Measurements from ENCODE around the gene MRPL43.

MRPL43 gene

GRCh38 chr10:100972904-100973535 lies 14.3 kb downstream of the MRPL43 start:
- TF ChIP-seq ISL1 (CRISPR knock-in tag; IDR thresholded peaks at IDR 0.05) (no peak), TCF4 (CRISPR knock-in tag; IDR thresholded peaks at IDR 0.05; ENCODE audit: borderline replicate concordance) (no peak), ZFP3 (CRISPR knock-in tag; IDR thresholded peaks at IDR 0.05) (no peak), SNAI2 (CRISPR knock-in tag; IDR thresholded peaks at IDR 0.05) (no peak), BACH2 (CRISPR knock-in tag; IDR thresholded peaks at IDR 0.05; ENCODE audit: borderline replicate concordance) (no peak), ZNF70 (CRISPR knock-in tag; IDR thresholded peaks at IDR 0.05) (no peak), PATZ1 (CRISPR knock-in tag; IDR thresholded peaks at IDR 0.05; ENCODE audit: borderline replicate concordance) (no peak), CSDC2 (CRISPR knock-in tag; IDR thresholded peaks at IDR 0.05) (no peak), RARB (CRISPR knock-in tag; IDR thresholded peaks at IDR 0.05) (no peak), PPARA (CRISPR knock-in tag; IDR thresholded peaks at IDR 0.05; ENCODE audit: borderline replicate concordance) (no peak), ESRRG (CRISPR knock-in tag; IDR thresholded peaks at IDR 0.05) (no peak), TSHZ2 (CRISPR knock-in tag; IDR thresholded peaks at IDR 0.05) (no peak), CREB5 (CRISPR knock-in tag; IDR thresholded peaks at IDR 0.05; ENCODE audit: low read depth) (no peak), ZNF565 (CRISPR knock-in tag; conservative IDR thresholded peaks at IDR 0.05; ENCODE audit: low read depth) (no peak), GLIS3 (CRISPR knock-in tag; IDR thresholded peaks at IDR 0.05) (no peak), CSRNP3 (CRISPR knock-in tag; IDR thresholded peaks at IDR 0.05) (no peak), ZNF8 (CRISPR knock-in tag; IDR thresholded peaks at IDR 0.05) (no peak), POU6F1 (CRISPR knock-in tag; IDR thresholded peaks at IDR 0.05; ENCODE audit: borderline replicate concordance, low read depth) (no peak), ARNTL (CRISPR knock-in tag; IDR thresholded peaks at IDR 0.05; ENCODE audit: borderline replicate concordance, low read depth) (no peak)
- no peak for ATAC-seq

- ATAC-seq = no peak
Observed at GRCh38 chr10:100972115-100972903, 15.0 kb downstream of the MRPL43 start.

More at GRCh38 chr10:100972115-100972903, 15.0 kb downstream of the MRPL43 start:
- TF ChIP-seq RARB (CRISPR knock-in tag; IDR thresholded peaks at IDR 0.05) = no peak
- no peak for TF ChIP-seq ZC3H10 (CRISPR knock-in tag; IDR thresholded peaks at IDR 0.05)
- no peak for TF ChIP-seq ZFP3 (CRISPR knock-in tag; IDR thresholded peaks at IDR 0.05)
- no peak for TF ChIP-seq ARNTL (CRISPR knock-in tag; IDR thresholded peaks at IDR 0.05; ENCODE audit: borderline replicate concordance, low read depth)
- no peak for TF ChIP-seq TOX (CRISPR knock-in tag; IDR thresholded peaks at IDR 0.05; ENCODE audit: borderline replicate concordance)
- TF ChIP-seq CSDC2 (CRISPR knock-in tag; IDR thresholded peaks at IDR 0.05) = no peak
- TF ChIP-seq CREB5 (CRISPR knock-in tag; IDR thresholded peaks at IDR 0.05; ENCODE audit: low read depth) = no peak
- TF ChIP-seq TCF4 (CRISPR knock-in tag; IDR thresholded peaks at IDR 0.05; ENCODE audit: borderline replicate concordance) = no peak
